H7 (cell line): ENCODE results near the gene CLEC17A. TPM values are rescaled to one million over a fixed set of nuclear protein-coding genes. Genes with fewer than 3 reads are reported as not detected.

Source experiments
- DNase-seq: peaks from one replicate; pipeline ENCODE4 v3.0.0; 2012
- H3K27me3 ChIP-seq: 2 replicates; pipeline ENCODE4 v1.6.0; 2011; ENCODE audit warnings: mild to moderate bottlenecking, low read length; ENCODE audit not compliant: control insufficient read depth, insufficient read depth
- H3K36me3 ChIP-seq: replicated peaks from 2 replicates; pipeline ENCODE4 v1.5.1; 2011; ENCODE audit warnings: low read length; ENCODE audit not compliant: control insufficient read depth, insufficient read depth
- H3K4me3 ChIP-seq: 2 replicates; pipeline ENCODE4 v1.5.1; 2011; ENCODE audit warnings: low read depth, mild to moderate bottlenecking, control low read depth, low read length, moderate library complexity; ENCODE audit not compliant: insufficient read depth
- total RNA-seq: library from RNA; depleted of rRNA; stranded (reverse); fragments of >200 nt; shearing (Covaris generic); gene quantifications from 2 replicates; pipeline ENCODE4 v1.2.3, GENCODE V29; 2014

Gene CLEC17A
- total RNA-seq, 1 experiment from 2014 or later = not detected

- H3K36me3 ChIP-seq = no peaks in the 10 kb centered on the region
- peak; percentile 41 for DNase-seq
- no peak overlapping the region for H3K4me3 ChIP-seq
- no peaks in the 10 kb centered on the region for H3K27me3 ChIP-seq
These were observed 29.6 kb upstream of the CLEC17A start for GRCh38 chr19:14553042-14553938.

- Histone ChIP-seq H3K36me3 (no peaks in the 10 kb centered on the region; the same call in 1 of the 2 replicates), H3K4me3 (no peak overlapping the region), H3K27me3 (no peaks in the 10 kb centered on the region)
- DNase-seq = peak; percentile 38
These were observed 29.0 kb upstream of the CLEC17A start for GRCh38 chr19:14553939-14554243.

- DNase-seq = peak; percentile 72
- no peak overlapping the region for H3K4me3 ChIP-seq
- no peaks in the 10 kb centered on the region for H3K27me3 ChIP-seq
- no peaks in the 10 kb centered on the region; the same call in 1 of the 2 replicates for H3K36me3 ChIP-seq
These were observed 28.5 kb upstream of the CLEC17A start for GRCh38 chr19:14554382-14554812.

- no peak overlapping the region for H3K4me3 ChIP-seq
- no peaks in the 10 kb centered on the region; the same call in 1 of the 2 replicates for H3K36me3 ChIP-seq
- no peaks in the 10 kb centered on the region for H3K27me3 ChIP-seq
- DNase-seq = no peak
These were observed 26.8 kb upstream of the CLEC17A start for GRCh38 chr19:14555918-14556661.

- Histone ChIP-seq H3K27me3 (no peaks in the 10 kb centered on the region), H3K4me3 (no peak overlapping the region), H3K36me3 (no peaks in the 10 kb centered on the region; the same call in 1 of the 2 replicates)
- DNase-seq = peak; percentile 95
These were observed 26.2 kb upstream of the CLEC17A start for GRCh38 chr19:14556662-14557188.

- H3K27me3 ChIP-seq = no peaks in the 10 kb centered on the region
These were observed 24.4 kb upstream of the CLEC17A start for GRCh38 chr19:14558370-14559066.

GRCh38 chr19:14559916-14560775, 22.7 kb upstream of the CLEC17A start:
- Histone ChIP-seq H3K36me3 (no peaks in the 10 kb centered on the region; the same call in none of the 2 replicates), H3K27me3 (no peaks in the 10 kb centered on the region), H3K4me3 (no peak overlapping the region)
- DNase-seq = peak; percentile 36

More at GRCh38 chr19:14558370-14559066, 24.4 kb upstream of the CLEC17A start:
- peak; percentile 59 for DNase-seq
- Histone ChIP-seq H3K36me3 (no peaks in the 10 kb centered on the region; the same call in 1 of the 2 replicates), H3K4me3 (no peak overlapping the region)

GRCh38 chr19:14560776-14561108, 22.1 kb upstream of the CLEC17A start:
- Histone ChIP-seq H3K27me3 (no peaks in the 10 kb centered on the region), H3K36me3 (no peaks in the 10 kb centered on the region; the same call in none of the 2 replicates), H3K4me3 (no peak overlapping the region)
- peak; percentile 44 for DNase-seq

- no peak overlapping the region for H3K4me3 ChIP-seq
- no peak for DNase-seq
- no peaks in the 10 kb centered on the region for H3K27me3 ChIP-seq
- peaks cover under 1% of the 10 kb centered on the region for H3K36me3 ChIP-seq
These were observed 21.6 kb upstream of the CLEC17A start for GRCh38 chr19:14561249-14561648.

GRCh38 chr19:14561847-14562351, 21.0 kb upstream of the CLEC17A start:
- peaks cover 1% of the 10 kb centered on the region for H3K36me3 ChIP-seq
- DNase-seq = peak; percentile 65
- no peaks in the 10 kb centered on the region for H3K27me3 ChIP-seq
- H3K4me3 ChIP-seq = no peak overlapping the region

GRCh38 chr19:14562660-14563589, 20.0 kb upstream of the CLEC17A start:
- Histone ChIP-seq H3K27me3 (no peaks in the 10 kb centered on the region), H3K4me3 (no peak overlapping the region), H3K36me3 (peaks cover 1% of the 10 kb centered on the region)
- peak; percentile 78 for DNase-seq

GRCh38 chr19:14563590-14563926, 19.3 kb upstream of the CLEC17A start:
- Histone ChIP-seq H3K27me3 (no peaks in the 10 kb centered on the region), H3K36me3 (peaks cover 1% of the 10 kb centered on the region), H3K4me3 (no peak overlapping the region)
- DNase-seq = peak; percentile 38
